ENCODE results near the gene TMEM187.
A peak's percentile ranks its signal among the peaks of the same experiment; 100 is the strongest.

DNA sequence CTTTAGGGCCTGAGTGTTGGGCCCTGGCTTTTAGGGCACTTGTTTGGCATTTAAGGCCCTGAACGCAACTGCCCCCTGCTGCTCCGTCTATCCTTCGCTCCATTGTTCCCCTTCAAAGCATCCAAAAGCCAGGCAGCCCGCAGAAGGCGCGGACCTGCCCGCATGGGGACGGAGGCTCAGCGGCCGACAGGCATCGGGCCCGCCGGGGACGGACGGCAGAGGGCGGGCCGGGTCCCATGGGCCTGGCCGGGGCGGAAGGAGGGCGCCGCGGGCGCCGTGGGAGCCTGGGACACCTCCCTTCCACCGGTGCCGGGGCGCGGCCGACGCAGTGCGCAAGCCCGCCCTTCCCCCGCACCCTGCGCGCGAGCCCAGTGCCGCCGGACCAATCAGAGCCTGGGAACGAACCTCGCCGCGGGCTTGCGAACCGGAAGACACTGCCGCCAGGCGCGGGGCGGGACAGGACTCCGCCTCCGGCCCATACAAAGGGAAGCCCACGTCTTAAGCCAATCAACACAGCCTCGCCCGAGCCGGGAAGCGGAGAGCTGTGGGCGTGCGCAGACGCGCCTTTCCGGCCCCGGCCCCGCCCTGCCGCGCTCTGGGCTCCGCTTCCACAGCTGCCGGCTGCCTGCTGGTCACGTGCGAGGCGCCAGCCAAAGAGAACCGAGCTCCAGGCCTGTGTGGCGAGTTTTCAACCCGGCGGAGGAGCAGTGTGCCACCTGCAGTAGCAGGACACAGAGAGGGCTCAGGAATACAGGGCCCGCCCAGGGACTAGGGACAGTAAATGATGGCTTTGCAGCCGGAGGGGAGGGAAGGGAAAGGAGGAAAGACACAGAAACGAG lies 44.4 kb upstream of the TMEM187 start:
- TF ChIP-seq, protein P1, sequence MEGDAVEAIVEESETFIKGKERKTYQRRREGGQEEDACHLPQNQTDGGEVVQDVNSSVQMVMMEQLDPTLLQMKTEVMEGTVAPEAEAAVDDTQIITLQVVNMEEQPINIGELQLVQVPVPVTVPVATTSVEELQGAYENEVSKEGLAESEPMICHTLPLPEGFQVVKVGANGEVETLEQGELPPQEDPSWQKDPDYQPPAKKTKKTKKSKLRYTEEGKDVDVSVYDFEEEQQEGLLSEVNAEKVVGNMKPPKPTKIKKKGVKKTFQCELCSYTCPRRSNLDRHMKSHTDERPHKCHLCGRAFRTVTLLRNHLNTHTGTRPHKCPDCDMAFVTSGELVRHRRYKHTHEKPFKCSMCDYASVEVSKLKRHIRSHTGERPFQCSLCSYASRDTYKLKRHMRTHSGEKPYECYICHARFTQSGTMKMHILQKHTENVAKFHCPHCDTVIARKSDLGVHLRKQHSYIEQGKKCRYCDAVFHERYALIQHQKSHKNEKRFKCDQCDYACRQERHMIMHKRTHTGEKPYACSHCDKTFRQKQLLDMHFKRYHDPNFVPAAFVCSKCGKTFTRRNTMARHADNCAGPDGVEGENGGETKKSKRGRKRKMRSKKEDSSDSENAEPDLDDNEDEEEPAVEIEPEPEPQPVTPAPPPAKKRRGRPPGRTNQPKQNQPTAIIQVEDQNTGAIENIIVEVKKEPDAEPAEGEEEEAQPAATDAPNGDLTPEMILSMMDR (conservative IDR thresholded peaks at IDR 0.05), result peak; percentile 29
- TF ChIP-seq ZFX (IDR thresholded peaks at IDR 0.05), result peak; percentile 50
